ENCODE measurements around the gene SPECC1. TPM values are rescaled to one million over a fixed set of nuclear protein-coding genes. Genes with fewer than 3 reads are reported as not detected.

The SPECC1 gene
- total and polyA plus RNA-seq, 10 of the 15 experiments (the other 5 are each of a cell fraction or from before 2014, with no cell fraction given) = 6.4 to 40.6 (median 23.9) TPM

DNA sequence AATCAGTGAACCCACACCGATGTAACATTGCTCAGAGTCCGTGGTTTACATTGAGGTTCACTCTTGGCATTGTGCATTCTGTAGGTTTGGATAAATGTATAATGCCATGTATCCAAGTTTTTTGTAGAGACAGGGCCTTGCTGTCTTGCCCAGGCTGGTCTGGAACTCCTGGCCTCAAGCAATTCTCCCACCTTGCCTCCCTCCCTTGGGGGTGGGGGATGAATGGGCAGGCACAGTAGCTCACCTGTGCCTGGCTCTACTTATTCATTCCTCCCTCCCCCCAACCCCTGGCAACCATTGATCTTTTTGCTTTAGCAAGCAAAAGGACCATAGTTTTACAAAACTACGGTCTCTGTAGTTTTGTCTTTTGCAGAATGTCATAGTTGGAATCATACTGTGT, 181.4 kb downstream of the SPECC1 start:
- H4K20me1 ChIP-seq (ENCODE audit: control insufficient read depth, insufficient read depth) = no peaks in the 10 kb centered on the region; the same call in 1 of the 2 replicates
- 98% methylated on average over 3 of the region's 3 CpGs for WGBS (ENCODE audit: insufficient coverage, insufficient replicate concordance, low lambda C conversion rate, missing lambda C conversion rate)
- H3K27me3 ChIP-seq (replicated peaks in 1 of 2; ENCODE audit: control insufficient read depth in 2 of 2, insufficient read depth in 2 of 2, low read length in 1 of 2) = no peaks in the 10 kb centered on the region
- no peak for DNase-seq (ENCODE audit: low read depth, low spot score)
- ChIA-PET SMC1A (ENCODE audit: uncharacterized antibody, unreplicated experiment) (no interaction called here), RAD21 (ENCODE audit: unreplicated experiment) (no interaction called here), POLR2A (interaction anchor here (0.5 to 0.6 kb wide), 2 partner anchors 10 to 595 kb away, joined by 3 to 4 read pairs; no protein-coding TSS in a partner anchor), CTCF (interaction anchor here (1.1 kb wide), 1 partner anchor 11 kb away, joined by 3 read pairs; no protein-coding TSS in a partner anchor)
- BruUV-seq (replicated peaks) = no TSS peak
- H3K36me3 ChIP-seq (ENCODE audit: control insufficient read depth in 2 of 2, insufficient read depth in 2 of 2, low read length in 1 of 2) = no peaks in the 10 kb centered on the region
- no peak overlapping the region for H2AFZ ChIP-seq (ENCODE audit: control insufficient read depth, low read depth, low read length)
- H3K9me3 ChIP-seq (replicated peaks; ENCODE audit: control insufficient read depth, insufficient read depth, low read length) = no peaks in the 10 kb centered on the region
- no peaks in the 10 kb centered on the region for H3K4me1 ChIP-seq (ENCODE audit: control insufficient read depth, insufficient read depth, low read length)
- no peak overlapping the region for H3K4me3 ChIP-seq
- intact Hi-C loops (cut with micrococcal nuclease; ENCODE audit: unreplicated experiment) (no loop called here), in situ Hi-C loops (cut with MboI) (no loop called here)
- no peak for FAIRE-seq
- H3K4me2 ChIP-seq (ENCODE audit: control insufficient read depth, insufficient read depth) = no peak overlapping the region
- TF ChIP-seq, protein P1, sequence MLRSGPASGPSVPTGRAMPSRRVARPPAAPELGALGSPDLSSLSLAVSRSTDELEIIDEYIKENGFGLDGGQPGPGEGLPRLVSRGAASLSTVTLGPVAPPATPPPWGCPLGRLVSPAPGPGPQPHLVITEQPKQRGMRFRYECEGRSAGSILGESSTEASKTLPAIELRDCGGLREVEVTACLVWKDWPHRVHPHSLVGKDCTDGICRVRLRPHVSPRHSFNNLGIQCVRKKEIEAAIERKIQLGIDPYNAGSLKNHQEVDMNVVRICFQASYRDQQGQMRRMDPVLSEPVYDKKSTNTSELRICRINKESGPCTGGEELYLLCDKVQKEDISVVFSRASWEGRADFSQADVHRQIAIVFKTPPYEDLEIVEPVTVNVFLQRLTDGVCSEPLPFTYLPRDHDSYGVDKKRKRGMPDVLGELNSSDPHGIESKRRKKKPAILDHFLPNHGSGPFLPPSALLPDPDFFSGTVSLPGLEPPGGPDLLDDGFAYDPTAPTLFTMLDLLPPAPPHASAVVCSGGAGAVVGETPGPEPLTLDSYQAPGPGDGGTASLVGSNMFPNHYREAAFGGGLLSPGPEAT (IDR thresholded peaks at IDR 0.05; ENCODE audit: low read depth) = no peak
- TF ChIP-seq KLF5 (IDR thresholded peaks at IDR 0.05; ENCODE audit: partially characterized antibody) (no peak), RFX5 (IDR thresholded peaks at IDR 0.05; ENCODE audit: low read depth, low read length) (no peak), ZSCAN29 (IDR thresholded peaks at IDR 0.05) (no peak), TCF3 (IDR thresholded peaks at IDR 0.05; ENCODE audit: borderline replicate concordance, insufficient read depth, low read depth, low read length) (no peak), ESRRA (IDR thresholded peaks at IDR 0.05; ENCODE audit: low read length) (no peak), POLR2AphosphoS5 (IDR thresholded peaks at IDR 0.05; ENCODE audit: low read length) (no peak), KDM1A (IDR thresholded peaks at IDR 0.05; ENCODE audit: borderline replicate concordance) (no peak), SMAD5 (IDR thresholded peaks at IDR 0.05; ENCODE audit: low read depth) (no peak), SUPT20H (IDR thresholded peaks at IDR 0.05; ENCODE audit: borderline replicate concordance, control insufficient read depth, low read depth, low read length) (no peak), CREM (IDR thresholded peaks at IDR 0.05; ENCODE audit: low read depth) (no peak), JUNB (IDR thresholded peaks at IDR 0.05) (no peak), CREB1 (IDR thresholded peaks at IDR 0.05; ENCODE audit: low read depth) (no peak)
- TF ChIP-seq, protein P2, sequence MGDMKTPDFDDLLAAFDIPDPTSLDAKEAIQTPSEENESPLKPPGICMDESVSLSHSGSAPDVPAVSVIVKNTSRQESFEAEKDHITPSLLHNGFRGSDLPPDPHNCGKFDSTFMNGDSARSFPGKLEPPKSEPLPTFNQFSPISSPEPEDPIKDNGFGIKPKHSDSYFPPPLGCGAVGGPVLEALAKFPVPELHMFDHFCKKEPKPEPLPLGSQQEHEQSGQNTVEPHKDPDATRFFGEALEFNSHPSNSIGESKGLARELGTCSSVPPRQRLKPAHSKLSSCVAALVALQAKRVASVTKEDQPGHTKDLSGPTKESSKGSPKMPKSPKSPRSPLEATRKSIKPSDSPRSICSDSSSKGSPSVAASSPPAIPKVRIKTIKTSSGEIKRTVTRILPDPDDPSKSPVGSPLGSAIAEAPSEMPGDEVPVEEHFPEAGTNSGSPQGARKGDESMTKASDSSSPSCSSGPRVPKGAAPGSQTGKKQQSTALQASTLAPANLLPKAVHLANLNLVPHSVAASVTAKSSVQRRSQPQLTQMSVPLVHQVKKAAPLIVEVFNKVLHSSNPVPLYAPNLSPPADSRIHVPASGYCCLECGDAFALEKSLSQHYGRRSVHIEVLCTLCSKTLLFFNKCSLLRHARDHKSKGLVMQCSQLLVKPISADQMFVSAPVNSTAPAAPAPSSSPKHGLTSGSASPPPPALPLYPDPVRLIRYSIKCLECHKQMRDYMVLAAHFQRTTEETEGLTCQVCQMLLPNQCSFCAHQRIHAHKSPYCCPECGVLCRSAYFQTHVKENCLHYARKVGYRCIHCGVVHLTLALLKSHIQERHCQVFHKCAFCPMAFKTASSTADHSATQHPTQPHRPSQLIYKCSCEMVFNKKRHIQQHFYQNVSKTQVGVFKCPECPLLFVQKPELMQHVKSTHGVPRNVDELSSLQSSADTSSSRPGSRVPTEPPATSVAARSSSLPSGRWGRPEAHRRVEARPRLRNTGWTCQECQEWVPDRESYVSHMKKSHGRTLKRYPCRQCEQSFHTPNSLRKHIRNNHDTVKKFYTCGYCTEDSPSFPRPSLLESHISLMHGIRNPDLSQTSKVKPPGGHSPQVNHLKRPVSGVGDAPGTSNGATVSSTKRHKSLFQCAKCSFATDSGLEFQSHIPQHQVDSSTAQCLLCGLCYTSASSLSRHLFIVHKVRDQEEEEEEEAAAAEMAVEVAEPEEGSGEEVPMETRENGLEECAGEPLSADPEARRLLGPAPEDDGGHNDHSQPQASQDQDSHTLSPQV (IDR thresholded peaks at IDR 0.05) = no peak
- TF ChIP-seq, protein P3, sequence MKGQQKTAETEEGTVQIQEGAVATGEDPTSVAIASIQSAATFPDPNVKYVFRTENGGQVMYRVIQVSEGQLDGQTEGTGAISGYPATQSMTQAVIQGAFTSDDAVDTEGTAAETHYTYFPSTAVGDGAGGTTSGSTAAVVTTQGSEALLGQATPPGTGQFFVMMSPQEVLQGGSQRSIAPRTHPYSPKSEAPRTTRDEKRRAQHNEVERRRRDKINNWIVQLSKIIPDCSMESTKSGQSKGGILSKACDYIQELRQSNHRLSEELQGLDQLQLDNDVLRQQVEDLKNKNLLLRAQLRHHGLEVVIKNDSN (IDR thresholded peaks at IDR 0.05; ENCODE audit: borderline replicate concordance, extremely low read length, insufficient read depth, low read depth, low read length) = no peak
- no peak overlapping the region for H3K27ac ChIP-seq (ENCODE audit: control insufficient read depth, insufficient read depth)
- H3K9ac ChIP-seq (ENCODE audit: control insufficient read depth, insufficient read depth, low read length) = no peak overlapping the region
- no peak for ATAC-seq
- no peaks in the 10 kb centered on the region for H3K79me2 ChIP-seq (ENCODE audit: control insufficient read depth, insufficient read depth, low read length)
